A549 (cell line): ENCODE data around the gene SPACA7. TPM values are rescaled to one million over a fixed set of nuclear protein-coding genes. Genes with fewer than 3 reads are reported as not detected.
A peak's percentile ranks its signal among the peaks of the same experiment; 100 is the strongest.

Experiments
- ATAC-seq, 2 experiments: fragments of 200-7000 bp in 1 of 2; fragments of >200 bp in 1 of 2; cut with Nextera tagmentation in 1 of 2; cut with Tn5 transposase in 1 of 2; 3 replicates each; pipeline versions ENCODE4 v1.8.0 to v1.9.1; 2018 to 2020; ENCODE audit warnings: mild to moderate bottlenecking in 1 of 2, moderate library complexity in 1 of 2
- CTCF ChIA-PET: fragments of 300-600 bp; sonication (Branson Sonifier 250); formaldehyde crosslinking; extraction: SDS; loops from one replicate; lab custom pipeline; 2021; ENCODE audit warnings: antibody characterized with exemption, inconsistent platforms; lab: Yijun Ruan, JAX
- POLR2A ChIA-PET: fragments of 350-600 bp; formaldehyde crosslinking; extraction: SDS; loops from one replicate; lab custom pipeline; 2021; ENCODE audit warnings: antibody characterized with exemption, inconsistent platforms; lab: Yijun Ruan, JAX
- DNase-seq, 2 experiments: peaks; one replicate each; pipeline versions ENCODE4 v3.0.0 to v3.0.0-alpha.2; 2011 to 2016; ENCODE audit warnings: low read depth in 1 of 2, low spot score in 1 of 2
- FAIRE-seq: peaks from 2 replicates; lab custom pipeline; 2011; peaks lifted over from hg19 to GRCh38; lab: Jason Lieb, UNC
- H3K27ac ChIP-seq, 2 experiments: fragments of >200 bp; sonication (Bioruptor Twin); formaldehyde crosslinking; 3 replicates each; pipeline ENCODE4 v1.5.1; 2016 to 2017
- H3K4me1 ChIP-seq: fragments of >200 bp; sonication (Bioruptor Twin); formaldehyde crosslinking; 3 replicates; pipeline ENCODE4 v1.6.1; 2016
- H3K4me2 ChIP-seq: fragments of >200 bp; sonication (Bioruptor Twin); formaldehyde crosslinking; 3 replicates; pipeline ENCODE4 v1.6.1; 2016
- H3K4me3 ChIP-seq: fragments of >200 bp; sonication (Bioruptor Twin); formaldehyde crosslinking; 3 replicates; pipeline ENCODE4 v1.5.1; 2016
- H3K9me3 ChIP-seq: fragments of >200 bp; sonication (Bioruptor Twin); formaldehyde crosslinking; 3 replicates; pipeline ENCODE4 v1.6.1; 2016
- BCL3 ChIP-seq: fragments of >200 bp; sonication (Bioruptor Twin); formaldehyde crosslinking; IDR thresholded peaks from 3 replicates; pipeline ENCODE4 v1.6.1; 2016
- BHLHE40 ChIP-seq: IDR thresholded peaks from 2 replicates; pipeline ENCODE4 v1.6.1; 2012; ENCODE audit warnings: low read depth, low read length, inconsistent platforms
- CBX8 ChIP-seq: fragments of 200-600 bp; sonication (generic); IDR thresholded peaks from 2 replicates; pipeline ENCODE4 v1.6.1; 2016
- E2F6 ChIP-seq: IDR thresholded peaks from 2 replicates; pipeline ENCODE4 v1.6.1; 2012; ENCODE audit warnings: low read depth, borderline replicate concordance
- GATA3 ChIP-seq: IDR thresholded peaks from 2 replicates; pipeline ENCODE4 v1.6.1; 2012; ENCODE audit warnings: borderline replicate concordance
- JUNB ChIP-seq: fragments of >200 bp; sonication (Bioruptor Twin); formaldehyde crosslinking; IDR thresholded peaks from 2 replicates; pipeline ENCODE4 v1.6.1; 2016
- KDM5A ChIP-seq: fragments of 200-600 bp; sonication (generic); IDR thresholded peaks from 2 replicates; pipeline ENCODE4 v1.6.1; 2016; ENCODE audit warnings: antibody characterized with exemption, mild to moderate bottlenecking
- MAFK ChIP-seq: fragments of 450-650 bp; IDR thresholded peaks from 2 replicates; pipeline ENCODE4 v1.6.1; 2014; ENCODE audit not compliant: partially characterized antibody
- NPAS2 ChIP-seq: fragments of 250-450 bp; sonication (Bioruptor Pico); IDR thresholded peaks from 2 replicates; pipeline ENCODE4 v1.8.0; 2022; ENCODE audit warnings: mild to moderate bottlenecking, moderate library complexity, borderline replicate concordance
- POLR2A ChIP-seq: IDR thresholded peaks from 2 replicates; pipeline ENCODE4 v1.6.1; 2012; ENCODE audit warnings: mild to moderate bottlenecking, low read length
- RFX5 ChIP-seq: fragments of 450-650 bp; IDR thresholded peaks from 2 replicates; pipeline ENCODE4 v1.7.1; 2014; ENCODE audit warnings: antibody characterized with exemption, mild to moderate bottlenecking, moderate library complexity
- TFCP2L1 ChIP-seq: fragments of 250-450 bp; sonication (Bioruptor Pico); IDR thresholded peaks from 2 replicates; pipeline ENCODE4 v1.5.0; 2021; ENCODE audit warnings: mild to moderate bottlenecking
- ZC3H11A ChIP-seq: fragments of 450-650 bp; IDR thresholded peaks from 2 replicates; pipeline ENCODE4 v1.6.1; 2014; ENCODE audit warnings: antibody characterized with exemption, mild to moderate bottlenecking
- ZSCAN20 ChIP-seq: fragments of 250-450 bp; sonication (Bioruptor Pico); IDR thresholded peaks from 2 replicates; pipeline ENCODE4 v1.8.0; 2022; ENCODE audit warnings: mild to moderate bottlenecking, moderate library complexity
- WGBS: methylation state at CpG from one replicate; pipeline ENCODE4 v1.1.6; 2017; ENCODE audit errors: missing lambda C conversion rate; 5-methylcytosine and 5-hydroxymethylcytosine counted together
- polyA plus RNA-seq, 4 experiments: library from polyadenylated mRNA; depleted of rRNA in 3 of 4; stranded (reverse); fragments of >200 nt; fragmentation: RNase III in 1 of 4; extraction: RNeasy Plus Mini Kit Qiagen cat#74134 plus additional on column Dnase treatment in 1 of 4; gene quantifications; 2 replicates in 3 of 4; 3 replicates in 1 of 4; pipeline ENCODE4 v1.2.3, GENCODE V29; 2011 to 2017
- TF ChIP-seq, protein P1 (sequence below): fragments of 450-650 bp; IDR thresholded peaks from 2 replicates; pipeline ENCODE4 v1.6.1; 2014; ENCODE audit warnings: antibody characterized with exemption
- TF ChIP-seq, protein P2 (sequence below): fragments of 150-350 bp; IDR thresholded peaks from 2 replicates; pipeline ENCODE4 v1.6.1; 2014; ENCODE audit warnings: low read depth, mild to moderate bottlenecking, low read length
- TF ChIP-seq, protein P3 (sequence below): fragments of 200-600 bp; sonication (generic); IDR thresholded peaks from 2 replicates; pipeline ENCODE4 v1.6.1; 2016; ENCODE audit warnings: antibody characterized with exemption, mild to moderate bottlenecking, moderate library complexity

The SPACA7 gene
- polyA plus RNA-seq, 2 of the 4 experiments (the other 2 are of a cell fraction) = not detected

- Histone ChIP-seq H3K4me3 (no peak overlapping the region), H3K4me1 (no peaks in the 10 kb centered on the region), H3K9me3 (no peaks in the 10 kb centered on the region), H3K27ac (no peak overlapping the region), H3K4me2 (peak overlapping the region; percentile 60; the same call in 2 of the 3 replicates)
- POLR2A ChIA-PET = no interaction called here
- DNase-seq = no peak
- FAIRE-seq = no peak
- ATAC-seq = no peak
- TF ChIP-seq ZC3H11A (no peak), BHLHE40 (no peak), POLR2A (no peak), E2F6 (no peak), MAFK (no peak), NPAS2 (CRISPR knock-in tag) (no peak)
- TF ChIP-seq, protein P1, sequence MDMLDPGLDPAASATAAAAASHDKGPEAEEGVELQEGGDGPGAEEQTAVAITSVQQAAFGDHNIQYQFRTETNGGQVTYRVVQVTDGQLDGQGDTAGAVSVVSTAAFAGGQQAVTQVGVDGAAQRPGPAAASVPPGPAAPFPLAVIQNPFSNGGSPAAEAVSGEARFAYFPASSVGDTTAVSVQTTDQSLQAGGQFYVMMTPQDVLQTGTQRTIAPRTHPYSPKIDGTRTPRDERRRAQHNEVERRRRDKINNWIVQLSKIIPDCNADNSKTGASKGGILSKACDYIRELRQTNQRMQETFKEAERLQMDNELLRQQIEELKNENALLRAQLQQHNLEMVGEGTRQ = no peak
- CTCF ChIA-PET = no interaction called here
- 57% methylated on average over 1 of the region's 50 CpGs for WGBS
These were observed 33.3 kb upstream of the SPACA7 start for GRCh38 chr13:112342841-112343361.

DNA sequence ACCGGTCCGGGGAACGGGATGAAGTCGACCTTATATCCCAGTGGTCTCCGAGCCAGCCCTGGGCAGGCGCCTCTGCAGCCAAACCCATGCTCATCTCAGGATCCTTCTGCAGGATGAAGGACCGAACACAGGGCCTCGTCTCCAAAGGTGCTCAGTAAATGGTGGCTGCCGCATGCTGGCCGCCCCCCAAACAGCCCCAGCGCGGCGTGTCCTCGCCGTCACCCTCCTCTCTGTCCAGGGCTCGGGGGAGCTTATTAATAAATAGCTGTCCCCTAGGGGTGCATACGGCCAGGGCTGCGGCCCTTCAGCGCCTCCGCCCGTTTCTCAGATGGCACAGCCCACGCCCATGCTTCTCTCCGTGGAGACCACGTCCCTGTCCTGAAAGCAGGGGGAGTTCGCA, 32.6 kb upstream of the SPACA7 start:
- TF ChIP-seq ZC3H11A (no peak), KDM5A (no peak), BCL3 (no peak), GATA3 (no peak)
- Histone ChIP-seq H3K4me3 (no peak overlapping the region), H3K4me2 (no peak overlapping the region), H3K27ac (no peak overlapping the region), H3K4me1 (no peaks in the 10 kb centered on the region), H3K9me3 (no peaks in the 10 kb centered on the region)
- ChIA-PET POLR2A (no interaction called here), CTCF (no interaction called here)
- FAIRE-seq = no peak
- ATAC-seq = no peak
- 54% methylated on average over 14 of the region's 25 CpGs for WGBS
- no peak for DNase-seq

- CTCF ChIA-PET = no interaction called here
- ATAC-seq = no peak
- no peak for DNase-seq
- H3K9me3 ChIP-seq = no peaks in the 10 kb centered on the region
- H3K4me3 ChIP-seq = no peak overlapping the region
- no peak overlapping the region for H3K27ac ChIP-seq
- FAIRE-seq = no peak
- H3K4me1 ChIP-seq = no peaks in the 10 kb centered on the region
- no peak overlapping the region for H3K4me2 ChIP-seq
- TF ChIP-seq, protein P2, sequence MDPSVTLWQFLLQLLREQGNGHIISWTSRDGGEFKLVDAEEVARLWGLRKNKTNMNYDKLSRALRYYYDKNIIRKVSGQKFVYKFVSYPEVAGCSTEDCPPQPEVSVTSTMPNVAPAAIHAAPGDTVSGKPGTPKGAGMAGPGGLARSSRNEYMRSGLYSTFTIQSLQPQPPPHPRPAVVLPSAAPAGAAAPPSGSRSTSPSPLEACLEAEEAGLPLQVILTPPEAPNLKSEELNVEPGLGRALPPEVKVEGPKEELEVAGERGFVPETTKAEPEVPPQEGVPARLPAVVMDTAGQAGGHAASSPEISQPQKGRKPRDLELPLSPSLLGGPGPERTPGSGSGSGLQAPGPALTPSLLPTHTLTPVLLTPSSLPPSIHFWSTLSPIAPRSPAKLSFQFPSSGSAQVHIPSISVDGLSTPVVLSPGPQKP = no peak
- no peak for TF ChIP-seq RFX5
- whole genome bisulfite sequencing = 62% methylated on average over 4 of the region's 7 CpGs
- POLR2A ChIA-PET = no interaction called here
These were observed 30.4 kb upstream of the SPACA7 start for GRCh38 chr13:112345826-112346172.

DNA sequence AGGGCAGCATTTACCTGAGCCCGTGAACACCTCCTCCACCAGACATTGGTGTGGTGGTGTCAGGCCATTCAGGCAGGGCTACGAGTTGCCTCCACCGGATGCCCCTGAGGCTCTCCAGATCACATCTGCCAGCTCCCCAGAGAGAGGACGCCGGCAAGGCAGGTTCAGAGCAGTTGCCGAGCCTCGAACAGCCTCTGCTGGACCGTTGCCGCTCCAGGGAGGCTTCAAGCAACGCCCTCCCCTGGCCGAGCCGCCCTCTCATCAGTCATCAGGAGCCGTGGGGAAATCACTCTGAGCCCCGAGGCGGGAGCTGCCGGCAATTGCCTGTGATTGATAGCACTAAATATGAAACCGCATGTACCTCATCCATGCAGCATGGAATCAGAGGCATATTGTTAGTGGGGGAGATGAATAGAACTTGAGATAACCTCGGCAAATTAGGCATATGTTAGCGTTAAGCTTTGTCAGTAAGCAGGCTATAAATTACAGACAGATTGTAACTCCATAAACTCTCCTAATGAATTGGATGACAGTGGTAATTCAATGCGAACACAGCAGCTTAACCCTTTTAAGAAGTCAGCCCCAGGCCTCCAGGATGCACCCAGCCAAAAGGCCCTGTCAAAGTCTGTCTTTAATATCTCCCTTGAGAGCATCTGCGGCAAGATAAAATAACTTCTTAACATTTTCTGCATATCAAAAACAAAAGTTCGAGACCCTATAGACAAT, 29.8 kb upstream of the SPACA7 start:
- no peak for DNase-seq
- no peaks in the 10 kb centered on the region for H3K4me1 ChIP-seq
- CTCF ChIA-PET = no interaction called here
- no peak overlapping the region for H3K4me2 ChIP-seq
- no peaks in the 10 kb centered on the region for H3K9me3 ChIP-seq
- H3K4me3 ChIP-seq = no peak overlapping the region
- H3K27ac ChIP-seq = no peak overlapping the region
- no peak for FAIRE-seq
- WGBS = 57% methylated on average over 6 of the region's 22 CpGs
- no peak for ATAC-seq
- POLR2A ChIA-PET = no interaction called here
- TF ChIP-seq TFCP2L1 (CRISPR knock-in tag) = no peak
- no peak for TF ChIP-seq JUNB
- no peak for TF ChIP-seq E2F6
- TF ChIP-seq MAFK = no peak
- no peak for TF ChIP-seq KDM5A
- TF ChIP-seq ZSCAN20 (CRISPR knock-in tag) = no peak
- no peak for TF ChIP-seq CBX8
- TF ChIP-seq, protein P2 = no peak
- TF ChIP-seq, protein P3, sequence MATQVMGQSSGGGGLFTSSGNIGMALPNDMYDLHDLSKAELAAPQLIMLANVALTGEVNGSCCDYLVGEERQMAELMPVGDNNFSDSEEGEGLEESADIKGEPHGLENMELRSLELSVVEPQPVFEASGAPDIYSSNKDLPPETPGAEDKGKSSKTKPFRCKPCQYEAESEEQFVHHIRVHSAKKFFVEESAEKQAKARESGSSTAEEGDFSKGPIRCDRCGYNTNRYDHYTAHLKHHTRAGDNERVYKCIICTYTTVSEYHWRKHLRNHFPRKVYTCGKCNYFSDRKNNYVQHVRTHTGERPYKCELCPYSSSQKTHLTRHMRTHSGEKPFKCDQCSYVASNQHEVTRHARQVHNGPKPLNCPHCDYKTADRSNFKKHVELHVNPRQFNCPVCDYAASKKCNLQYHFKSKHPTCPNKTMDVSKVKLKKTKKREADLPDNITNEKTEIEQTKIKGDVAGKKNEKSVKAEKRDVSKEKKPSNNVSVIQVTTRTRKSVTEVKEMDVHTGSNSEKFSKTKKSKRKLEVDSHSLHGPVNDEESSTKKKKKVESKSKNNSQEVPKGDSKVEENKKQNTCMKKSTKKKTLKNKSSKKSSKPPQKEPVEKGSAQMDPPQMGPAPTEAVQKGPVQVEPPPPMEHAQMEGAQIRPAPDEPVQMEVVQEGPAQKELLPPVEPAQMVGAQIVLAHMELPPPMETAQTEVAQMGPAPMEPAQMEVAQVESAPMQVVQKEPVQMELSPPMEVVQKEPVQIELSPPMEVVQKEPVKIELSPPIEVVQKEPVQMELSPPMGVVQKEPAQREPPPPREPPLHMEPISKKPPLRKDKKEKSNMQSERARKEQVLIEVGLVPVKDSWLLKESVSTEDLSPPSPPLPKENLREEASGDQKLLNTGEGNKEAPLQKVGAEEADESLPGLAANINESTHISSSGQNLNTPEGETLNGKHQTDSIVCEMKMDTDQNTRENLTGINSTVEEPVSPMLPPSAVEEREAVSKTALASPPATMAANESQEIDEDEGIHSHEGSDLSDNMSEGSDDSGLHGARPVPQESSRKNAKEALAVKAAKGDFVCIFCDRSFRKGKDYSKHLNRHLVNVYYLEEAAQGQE = no peak
- TF ChIP-seq BCL3 = no peak
